PFSK-1 (cell line): ENCODE data around the gene ZNF277.

Experiments
- FOXP2 ChIP-seq: optimal IDR thresholded peaks from 2 replicates; pipeline ENCODE3; 2011; ENCODE audit warnings: borderline replicate concordance, control low read depth, inconsistent platforms; ENCODE audit not compliant: insufficient read depth; ENCODE audit errors: extremely low read length, extremely low read depth
- POLR2AphosphoS5 ChIP-seq: IDR thresholded peaks from 2 replicates; pipeline ENCODE4 v1.6.1; 2012; ENCODE audit warnings: low read depth, mild to moderate bottlenecking, control low read depth, low read length, moderate library complexity
- REST ChIP-seq, 2 experiments: IDR thresholded peaks; 2 replicates each; pipeline versions ENCODE4 v1.6.1 to v1.8.0; 2011 to 2012; ENCODE audit warnings: low read depth in 2 of 2, low read length in 2 of 2, control low read depth in 1 of 2, inconsistent platforms in 1 of 2, mild to moderate bottlenecking in 1 of 2, moderate library complexity in 1 of 2; ENCODE audit not compliant: insufficient read depth in 1 of 2
- SIN3A ChIP-seq: IDR thresholded peaks from 2 replicates; pipeline ENCODE4 v1.6.1; 2012; ENCODE audit warnings: mild to moderate bottlenecking, low read length, moderate library complexity, borderline replicate concordance; ENCODE audit not compliant: insufficient read depth
- TAF1 ChIP-seq: IDR thresholded peaks from 2 replicates; pipeline ENCODE4 v1.6.1; 2012; ENCODE audit warnings: low read length, control low read depth, borderline replicate concordance; ENCODE audit not compliant: insufficient read depth

Gene ZNF277

GRCh38 chr7:112160771-112161150, 45.7 kb upstream of the ZNF277 start:
- TF ChIP-seq TAF1 (no peak), FOXP2 (no peak), SIN3A (no peak), POLR2AphosphoS5 (no peak), REST (IDR thresholded peaks at IDR 0.05; ENCODE audit: insufficient read depth in 1 of 2, low read depth in 2 of 2, low read length in 2 of 2) (no peak)

- no peak for TF ChIP-seq FOXP2
- no peak for TF ChIP-seq TAF1
- TF ChIP-seq POLR2AphosphoS5: no peak
- no peak for TF ChIP-seq REST (IDR thresholded peaks at IDR 0.05; ENCODE audit: insufficient read depth in 1 of 2, low read depth in 2 of 2, low read length in 2 of 2)
- no peak for TF ChIP-seq SIN3A
These were observed 45.0 kb upstream of the ZNF277 start for GRCh38 chr7:112161253-112162141.

GRCh38 chr7:112162142-112162766, 44.2 kb upstream of the ZNF277 start:
- TF ChIP-seq FOXP2 (peak; percentile 95), SIN3A (peak; percentile 83; the same call in 1 of the 2 replicates), REST (IDR thresholded peaks at IDR 0.05; ENCODE audit: insufficient read depth in 1 of 2, low read depth in 2 of 2, low read length in 2 of 2) (0 out of 4 replicates have a peak, but pooled peaks of 1 of the 2 experiments have one; percentile 46), TAF1 (0 out of 2 replicates have a peak, but pooled peaks have one; percentile 25), POLR2AphosphoS5 (no peak)

- TF ChIP-seq TAF1 (no peak), FOXP2 (no peak), SIN3A (no peak), POLR2AphosphoS5 (no peak), REST (IDR thresholded peaks at IDR 0.05; ENCODE audit: insufficient read depth in 1 of 2, low read depth in 2 of 2, low read length in 2 of 2) (no peak)
These were observed 43.5 kb upstream of the ZNF277 start for GRCh38 chr7:112162784-112163506.
